H9 (cell line): Measurements from ENCODE around the gene LTV1. TPM values are rescaled to one million over a fixed set of nuclear protein-coding genes. Genes with fewer than 3 reads are reported as not detected.

Experiments
- DNase-seq: peaks from one replicate; pipeline ENCODE4 v3.0.0-alpha.2; 2017
- H2AFZ ChIP-seq: one replicate; pipeline ENCODE4 v1.6.1; 2013; ENCODE audit warnings: mild to moderate bottlenecking, low read length, control low read depth, moderate library complexity
- H2AK5ac ChIP-seq: 2 replicates; pipeline ENCODE4 v1.6.1; 2013; ENCODE audit warnings: low read length, control low read depth, mixed read lengths; ENCODE audit not compliant: insufficient read length
- H2BK120ac ChIP-seq: one replicate; pipeline ENCODE4 v1.6.1; 2013; ENCODE audit warnings: low read depth, mild to moderate bottlenecking, low read length, control low read depth, inconsistent platforms; ENCODE audit not compliant: poor library complexity, severe bottlenecking
- H2BK12ac ChIP-seq: 2 replicates; pipeline ENCODE4 v1.6.1; 2013; ENCODE audit warnings: low read length, control low read depth, mixed read lengths, low read depth; ENCODE audit not compliant: insufficient read length
- H2BK15ac ChIP-seq: 2 replicates; pipeline ENCODE4 v1.6.1; 2013; ENCODE audit warnings: low read depth, low read length, control low read depth
- H2BK20ac ChIP-seq: one replicate; pipeline ENCODE4 v1.6.1; 2013; ENCODE audit warnings: low read depth, mild to moderate bottlenecking, low read length, control low read depth, inconsistent platforms; ENCODE audit not compliant: poor library complexity, severe bottlenecking
- H2BK5ac ChIP-seq: 2 replicates; pipeline ENCODE4 v1.6.1; 2013; ENCODE audit warnings: low read length, control low read depth, mixed read lengths; ENCODE audit not compliant: insufficient read length
- H3K14ac ChIP-seq: 2 replicates; pipeline ENCODE4 v1.6.1; 2013; ENCODE audit warnings: low read length, control low read depth; ENCODE audit not compliant: insufficient read depth
- H3K18ac ChIP-seq: 2 replicates; pipeline ENCODE4 v1.6.1; 2013; ENCODE audit warnings: low read depth, mild to moderate bottlenecking, mixed read lengths, low read length, control low read depth; ENCODE audit not compliant: insufficient read length
- H3K23ac ChIP-seq: 2 replicates; pipeline ENCODE4 v1.6.1; 2013; ENCODE audit warnings: low read length, control low read depth, mixed read lengths, low read depth; ENCODE audit not compliant: insufficient read length
- H3K23me2 ChIP-seq: 2 replicates; pipeline ENCODE4 v1.6.1; 2013; ENCODE audit warnings: low read depth, mild to moderate bottlenecking, mixed read lengths, low read length, control low read depth; ENCODE audit not compliant: insufficient read length, poor library complexity, severe bottlenecking
- H3K27ac ChIP-seq: 2 replicates; pipeline ENCODE4 v1.5.1; 2013; ENCODE audit warnings: low read length, control low read depth, mixed read lengths, low read depth; ENCODE audit not compliant: insufficient read length
- H3K27me3 ChIP-seq: 2 replicates; pipeline ENCODE4 v1.6.1; 2013; ENCODE audit warnings: low read length, control low read depth, inconsistent platforms; ENCODE audit not compliant: insufficient read depth
- H3K4ac ChIP-seq: 2 replicates; pipeline ENCODE4 v1.6.1; 2013; ENCODE audit warnings: low read depth, mild to moderate bottlenecking, control low read depth, inconsistent platforms, low read length, moderate library complexity
- H3K4me1 ChIP-seq: 2 replicates; pipeline ENCODE4 v1.6.1; 2013; ENCODE audit warnings: low read length, control low read depth, inconsistent platforms; ENCODE audit not compliant: insufficient read depth
- H3K4me2 ChIP-seq: 2 replicates; pipeline ENCODE4 v1.6.1; 2013; ENCODE audit warnings: low read length, control low read depth, mixed read lengths; ENCODE audit not compliant: insufficient read length, insufficient read depth
- H3K56ac ChIP-seq: 2 replicates; pipeline ENCODE4 v1.6.1; 2013; ENCODE audit warnings: low read depth, mild to moderate bottlenecking, mixed read lengths, low read length, control low read depth; ENCODE audit not compliant: insufficient read length
- H3K79me1 ChIP-seq: 2 replicates; pipeline ENCODE4 v1.6.1; 2013; ENCODE audit warnings: low read depth, mild to moderate bottlenecking, moderate library complexity, low read length, control low read depth, inconsistent platforms; ENCODE audit not compliant: insufficient read depth, poor library complexity, severe bottlenecking
- H3K79me2 ChIP-seq: 2 replicates; pipeline ENCODE4 v1.6.1; 2013; ENCODE audit warnings: low read length, control low read depth, inconsistent platforms; ENCODE audit not compliant: insufficient read depth
- H3K9ac ChIP-seq: 2 replicates; pipeline ENCODE4 v1.6.1; 2013; ENCODE audit warnings: low read length, control low read depth, mixed read lengths; ENCODE audit not compliant: insufficient read length; ENCODE audit errors: extremely low read depth
- H3K9me3 ChIP-seq: one replicate; pipeline ENCODE4 v1.6.1; 2013; ENCODE audit warnings: low read depth, low read length, inconsistent platforms; ENCODE audit not compliant: control insufficient read depth
- H3T11ph ChIP-seq: one replicate; pipeline ENCODE4 v1.6.1; 2013; ENCODE audit warnings: mild to moderate bottlenecking, low read length, control low read depth, inconsistent platforms
- H4K20me1 ChIP-seq: one replicate; pipeline ENCODE4 v1.6.1; 2013; ENCODE audit not compliant: control insufficient read depth, insufficient read length, insufficient read depth
- H4K5ac ChIP-seq: 2 replicates; pipeline ENCODE4 v1.6.1; 2013; ENCODE audit warnings: low read depth, mild to moderate bottlenecking, mixed read lengths, low read length, control low read depth; ENCODE audit not compliant: insufficient read length
- H4K8ac ChIP-seq: replicated peaks from 2 replicates; pipeline ENCODE4 v1.6.1; 2013; ENCODE audit warnings: low read length, control low read depth, mixed read lengths, low read depth; ENCODE audit not compliant: insufficient read length
- H4K91ac ChIP-seq: 2 replicates; pipeline ENCODE4 v1.6.1; 2013; ENCODE audit warnings: low read depth, mild to moderate bottlenecking, moderate library complexity, mixed read lengths, low read length, control low read depth; ENCODE audit not compliant: insufficient read length
- H3K27ac Mint-ChIP-seq, 3 experiments: 2 replicates in 2 of 3; 3 replicates in 1 of 3; pipeline ENCODE4 v1.8.0; 2020 to 2021; ENCODE audit warnings: mixed read lengths in 3 of 3, mild to moderate bottlenecking in 1 of 3, moderate library complexity in 1 of 3
- H3K27me3 Mint-ChIP-seq: 2 replicates; pipeline ENCODE4 v1.8.0; 2021; ENCODE audit warnings: low read depth, mild to moderate bottlenecking, moderate library complexity, mixed read lengths
- H3K36me3 Mint-ChIP-seq, 3 experiments: 2 replicates in 2 of 3; 3 replicates in 1 of 3; pipeline ENCODE4 v1.8.0; 2020 to 2021; ENCODE audit warnings: low read depth in 3 of 3, mixed read lengths in 3 of 3; ENCODE audit not compliant: insufficient read depth in 1 of 3
- H3K4me1 Mint-ChIP-seq, 2 experiments: 2 replicates each; pipeline ENCODE4 v1.8.0; 2020; ENCODE audit warnings: mixed read lengths in 2 of 2
- H3K4me3 Mint-ChIP-seq, 2 experiments: 2 replicates in 1 of 2; 3 replicates in 1 of 2; pipeline ENCODE4 v1.8.0; 2020 to 2021; ENCODE audit warnings: mild to moderate bottlenecking in 2 of 2, mixed read lengths in 2 of 2, moderate library complexity in 1 of 2
- H3K9me3 Mint-ChIP-seq, 2 experiments: 2 replicates in 1 of 2; 3 replicates in 1 of 2; pipeline ENCODE4 v1.8.0; 2020; ENCODE audit warnings: mild to moderate bottlenecking in 2 of 2, mixed read lengths in 2 of 2, moderate library complexity in 1 of 2
- CTCF ChIP-seq: fragments of 200-600 bp; sonication (generic); conservative IDR thresholded peaks from 3 replicates; pipeline ENCODE4 v1.8.0; 2021; ENCODE audit warnings: antibody characterized with exemption, mild to moderate bottlenecking
- WGBS: extraction: QIAGEN DNeasy Blood & Tissue Kit; methylation state at CpG from one replicate; pipeline ENCODE4 v1.1.7; 2013; ENCODE audit warnings: missing lambda C conversion rate, low lambda C conversion rate, mixed read lengths; ENCODE audit not compliant: insufficient read length; ENCODE audit errors: extremely low coverage; 5-methylcytosine and 5-hydroxymethylcytosine counted together
- total RNA-seq: library from RNA; stranded (reverse); gene quantifications from 2 replicates; pipeline ENCODE4 v1.2.1, GENCODE V29; 2021

LTV1 gene
- total RNA-seq, 1 experiment from 2014 or later: 62.9 TPM

GRCh38 chr6:143863771-143864170 lies 20.6 kb downstream of the LTV1 start:
- H3K9ac ChIP-seq: no peak overlapping the region
- no peak overlapping the region for H3K23ac ChIP-seq
- Mint-ChIP-seq H3K36me3 (peaks cover 14 to 68% (median 55%) of the 10 kb centered on the region in 3 experiments), H3K9me3 (peaks cover 0 to 5% of the 10 kb centered on the region in 2 experiments; a peak in 2 of 5 replicates), H3K4me1 (peaks cover 15 to 16% of the 10 kb centered on the region in 2 experiments), H3K27ac (no peak overlapping the region), H3K27me3 (no peaks in the 10 kb centered on the region), H3K4me3 (no peak overlapping the region)
- no peak overlapping the region for H3K18ac ChIP-seq
- no peak overlapping the region for H3K14ac ChIP-seq
- no peak overlapping the region for H2BK20ac ChIP-seq
- no peaks in the 10 kb centered on the region for H3K4me1 ChIP-seq
- H4K20me1 ChIP-seq: no peaks in the 10 kb centered on the region
- no peak overlapping the region for H2AK5ac ChIP-seq
- H3K4ac ChIP-seq: no peak overlapping the region
- H4K5ac ChIP-seq: no peak overlapping the region
- H2BK15ac ChIP-seq: no peak overlapping the region
- H4K8ac ChIP-seq: no peak overlapping the region
- H2AFZ ChIP-seq: no peak overlapping the region
- no peaks in the 10 kb centered on the region for H3K79me2 ChIP-seq
- H2BK12ac ChIP-seq: no peak overlapping the region
- H3K4me2 ChIP-seq: no peak overlapping the region
- H3K56ac ChIP-seq: no peak overlapping the region
- no peak for TF ChIP-seq CTCF
- DNase-seq: no peak
- no peak overlapping the region for H4K91ac ChIP-seq
- H3T11ph ChIP-seq: no peak overlapping the region
- no peaks in the 10 kb centered on the region for H3K79me1 ChIP-seq
- H3K23me2 ChIP-seq: no peaks in the 10 kb centered on the region
- H3K27ac ChIP-seq: no peak overlapping the region
- H2BK120ac ChIP-seq: no peak overlapping the region
- WGBS: no CpG with 5 or more reads among the region's 2 CpGs
- no peak overlapping the region for H2BK5ac ChIP-seq
- H3K27me3 ChIP-seq: no peaks in the 10 kb centered on the region
- no peaks in the 10 kb centered on the region for H3K9me3 ChIP-seq
